ENCODE data around the gene CHST15. TPM values are rescaled to one million over a fixed set of nuclear protein-coding genes. Genes with fewer than 3 reads are reported as not detected.
"Not testable (repeated sequence)": the region's sequence is repeated elsewhere in the genome, so short reads cannot be mapped to it uniquely, and the experiment has no call there.

CHST15 gene
- total RNA-seq, 1 donor from 2014 or later: 1.5 TPM

- H3K36me3 Mint-ChIP-seq (ENCODE audit: low read depth): no peaks in the 10 kb centered on the region
Measured at GRCh38 chr10:124037286-124037685, 56.1 kb downstream of the CHST15 start.

GRCh38 chr10:124036746-124037145 lies 56.7 kb downstream of the CHST15 start:
- no peak for DNase-seq (ENCODE audit: low read depth, low spot score)
- no peak overlapping the region for H3K4me3 Mint-ChIP-seq
- H3K27ac Mint-ChIP-seq (ENCODE audit: unreplicated experiment): no peak overlapping the region
- no peaks in the 10 kb centered on the region for H3K27me3 Mint-ChIP-seq (ENCODE audit: low read depth)
- H3K9me3 Mint-ChIP-seq: no peaks in the 10 kb centered on the region
- TF ChIP-seq CTCF (conservative IDR thresholded peaks at IDR 0.05): no peak
- no peaks in the 10 kb centered on the region for H3K36me3 Mint-ChIP-seq (ENCODE audit: low read depth)
- peaks cover 10% of the 10 kb centered on the region for H3K4me1 Mint-ChIP-seq

More at GRCh38 chr10:124037286-124037685, 56.1 kb downstream of the CHST15 start:
- Mint-ChIP-seq H3K27ac (ENCODE audit: unreplicated experiment) (no peak overlapping the region), H3K27me3 (ENCODE audit: low read depth) (no peaks in the 10 kb centered on the region), H3K4me3 (no peak overlapping the region), H3K4me1 (peaks cover 10% of the 10 kb centered on the region), H3K9me3 (no peaks in the 10 kb centered on the region)
- no peak for DNase-seq (ENCODE audit: low read depth, low spot score)
- no peak for TF ChIP-seq CTCF (conservative IDR thresholded peaks at IDR 0.05)

GRCh38 chr10:124035928-124036558 lies 57.4 kb downstream of the CHST15 start:
- no peak overlapping the region for H3K27ac Mint-ChIP-seq (ENCODE audit: unreplicated experiment)
- peaks cover 10% of the 10 kb centered on the region for H3K4me1 Mint-ChIP-seq
- H3K27me3 Mint-ChIP-seq (ENCODE audit: low read depth): no peaks in the 10 kb centered on the region
- TF ChIP-seq CTCF (conservative IDR thresholded peaks at IDR 0.05): no peak
- H3K36me3 Mint-ChIP-seq (ENCODE audit: low read depth): no peaks in the 10 kb centered on the region
- no peaks in the 10 kb centered on the region for H3K9me3 Mint-ChIP-seq
- H3K4me3 Mint-ChIP-seq: no peak overlapping the region
- DNase-seq (ENCODE audit: low read depth, low spot score): no peak

GRCh38 chr10:124035306-124035927 lies 58.0 kb downstream of the CHST15 start:
- Mint-ChIP-seq H3K27me3 (ENCODE audit: low read depth) (no peaks in the 10 kb centered on the region), H3K4me1 (peaks cover 10% of the 10 kb centered on the region), H3K27ac (ENCODE audit: unreplicated experiment) (no peak overlapping the region), H3K9me3 (no peaks in the 10 kb centered on the region), H3K4me3 (no peak overlapping the region), H3K36me3 (ENCODE audit: low read depth) (no peaks in the 10 kb centered on the region)
- no peak for TF ChIP-seq CTCF (conservative IDR thresholded peaks at IDR 0.05)
- DNase-seq (ENCODE audit: low read depth, low spot score): no peak

GRCh38 chr10:124034576-124035305 lies 58.7 kb downstream of the CHST15 start:
- H3K27me3 Mint-ChIP-seq (ENCODE audit: low read depth); H3K4me3 Mint-ChIP-seq; H3K9me3 Mint-ChIP-seq; H3K27ac Mint-ChIP-seq (ENCODE audit: unreplicated experiment); H3K4me1 Mint-ChIP-seq; H3K36me3 Mint-ChIP-seq (ENCODE audit: low read depth); DNase-seq (ENCODE audit: low read depth, low spot score): not testable (repeated sequence)

- Mint-ChIP-seq H3K36me3 (ENCODE audit: low read depth) (no peaks in the 10 kb centered on the region), H3K9me3 (no peaks in the 10 kb centered on the region), H3K4me1 (peaks cover 10% of the 10 kb centered on the region), H3K27ac (ENCODE audit: unreplicated experiment) (no peak overlapping the region), H3K4me3 (no peak overlapping the region), H3K27me3 (ENCODE audit: low read depth) (no peaks in the 10 kb centered on the region)
- no peak for TF ChIP-seq CTCF (conservative IDR thresholded peaks at IDR 0.05)
- DNase-seq (ENCODE audit: low read depth, low spot score): no peak
Measured at GRCh38 chr10:124033887-124034218, 59.5 kb downstream of the CHST15 start.
